Keratinocyte (primary cell): ENCODE data around the gene CLSTN2. TPM values are rescaled to one million over a fixed set of nuclear protein-coding genes. Genes with fewer than 3 reads are reported as not detected.

Experiments
- DNase-seq: peaks from one replicate; pipeline ENCODE4 v3.0.0-alpha.2; 2011; ENCODE audit warnings: low read depth, missing footprints, low spot score
- FAIRE-seq: peaks from 2 replicates; lab custom pipeline; 2011; peaks lifted over from hg19 to GRCh38; lab: Jason Lieb, UNC
- H2AFZ ChIP-seq: 2 replicates; pipeline ENCODE4 v1.6.0; 2012; ENCODE audit warnings: low read length, control low read depth, inconsistent platforms; ENCODE audit not compliant: control insufficient read depth
- H3K27ac ChIP-seq: 2 replicates; pipeline ENCODE4 v1.5.1; 2011; ENCODE audit warnings: low read length; ENCODE audit not compliant: control insufficient read depth, insufficient read depth
- H3K27me3 ChIP-seq: 3 replicates; pipeline ENCODE4 v1.6.0; 2011; ENCODE audit warnings: low read length; ENCODE audit not compliant: control insufficient read depth, insufficient read depth; ENCODE audit errors: extremely low read depth
- H3K36me3 ChIP-seq, 2 experiments: 2 replicates in 1 of 2; 3 replicates in 1 of 2; pipeline ENCODE4 v1.5.1; 2011; ENCODE audit warnings: low read length in 2 of 2, mild to moderate bottlenecking in 1 of 2; ENCODE audit not compliant: control insufficient read depth in 2 of 2, insufficient read depth in 2 of 2; ENCODE audit errors: extremely low read depth in 1 of 2
- H3K4me1 ChIP-seq: 3 replicates; pipeline ENCODE4 v1.5.1; 2011; ENCODE audit warnings: low read length; ENCODE audit not compliant: control insufficient read depth, insufficient read depth; ENCODE audit errors: extremely low read depth
- H3K4me2 ChIP-seq: 3 replicates; pipeline ENCODE4 v1.6.0; 2011; ENCODE audit warnings: low read depth, low read length; ENCODE audit not compliant: control insufficient read depth, insufficient read depth; ENCODE audit errors: extremely low read depth
- H3K4me3 ChIP-seq, 3 experiments: fragments of 200-600 bp in 1 of 3; sonication (generic) in 1 of 3; 2 replicates in 2 of 3; 3 replicates in 1 of 3; pipeline ENCODE4 v1.5.1; 2011 to 2016; ENCODE audit warnings: low read length in 3 of 3, mild to moderate bottlenecking in 3 of 3, control low read depth in 2 of 3, inconsistent platforms in 1 of 3, low read depth in 1 of 3, mixed read lengths in 1 of 3, mixed run types in 1 of 3, moderate library complexity in 1 of 3; ENCODE audit not compliant: control insufficient read depth in 2 of 3, insufficient read depth in 2 of 3; ENCODE audit errors: extremely low read depth in 1 of 3
- H3K79me2 ChIP-seq: 2 replicates; pipeline ENCODE4 v1.6.0; 2012; ENCODE audit warnings: low read length; ENCODE audit not compliant: control insufficient read depth, insufficient read depth
- H3K9ac ChIP-seq: 3 replicates; pipeline ENCODE4 v1.6.0; 2011; ENCODE audit warnings: low read length; ENCODE audit not compliant: control insufficient read depth, insufficient read depth; ENCODE audit errors: extremely low read depth
- H3K9me1 ChIP-seq: 3 replicates; pipeline ENCODE4 v1.6.0; 2011; ENCODE audit warnings: low read length; ENCODE audit not compliant: control insufficient read depth, insufficient read depth; ENCODE audit errors: extremely low read depth
- H3K9me3 ChIP-seq: 2 replicates; pipeline ENCODE4 v1.5.1; 2012; ENCODE audit warnings: low read depth, low read length; ENCODE audit not compliant: control insufficient read depth
- H4K20me1 ChIP-seq: 3 replicates; pipeline ENCODE4 v1.6.0; 2011; ENCODE audit warnings: low read length; ENCODE audit not compliant: control insufficient read depth, insufficient read depth; ENCODE audit errors: extremely low read depth
- CTCF ChIP-seq, 3 experiments: IDR thresholded peaks in 1 of 3; conservative IDR thresholded peaks in 1 of 3; optimal IDR thresholded peaks in 1 of 3; 2 replicates in 2 of 3; 3 replicates in 1 of 3; pipeline versions ENCODE3 to v1.5.1; 2011; ENCODE audit warnings: low read length in 3 of 3, mild to moderate bottlenecking in 3 of 3, moderate library complexity in 2 of 3, control low read depth in 1 of 3, inconsistent platforms in 1 of 3; ENCODE audit not compliant: insufficient read depth in 2 of 3; ENCODE audit errors: extremely low read depth in 1 of 3
- EZH2 ChIP-seq: IDR thresholded peaks from one replicate; pipeline ENCODE4 v1.6.1; 2012; ENCODE audit warnings: inconsistent platforms, mild to moderate bottlenecking, low read length, moderate library complexity
- dilution Hi-C: fragments of 300-500 bp; cut with MboI; formaldehyde crosslinking; loops from one replicate; pipeline ENCODE4 v1.7.0; 2020; ENCODE audit warnings: low sequenced_read_pairs; ENCODE audit not compliant: extremely low pct_ligation_motif_present
- polyA plus RNA-seq, 5 experiments: library from polyadenylated mRNA; depleted of rRNA in 3 of 5; stranded (reverse) in 3 of 5; stranded (forward) in 1 of 5; unstranded in 1 of 5; fragments of >200 nt; gene quantifications; 1 replicate in 1 of 5; 2 replicates in 3 of 5; 3 replicates in 1 of 5; pipeline versions ENCODE4 v1.2.1 to v1.2.3, GENCODE V29; 2011 to 2012; ENCODE audit warnings: missing spikeins in 2 of 5, low read depth in 1 of 5, low replicate concordance in 1 of 5

The CLSTN2 gene
- polyA plus RNA-seq, 1 donor (not counting 4 experiments of a cell fraction or from before 2014, with no cell fraction given) = 0.09 TPM

DNA sequence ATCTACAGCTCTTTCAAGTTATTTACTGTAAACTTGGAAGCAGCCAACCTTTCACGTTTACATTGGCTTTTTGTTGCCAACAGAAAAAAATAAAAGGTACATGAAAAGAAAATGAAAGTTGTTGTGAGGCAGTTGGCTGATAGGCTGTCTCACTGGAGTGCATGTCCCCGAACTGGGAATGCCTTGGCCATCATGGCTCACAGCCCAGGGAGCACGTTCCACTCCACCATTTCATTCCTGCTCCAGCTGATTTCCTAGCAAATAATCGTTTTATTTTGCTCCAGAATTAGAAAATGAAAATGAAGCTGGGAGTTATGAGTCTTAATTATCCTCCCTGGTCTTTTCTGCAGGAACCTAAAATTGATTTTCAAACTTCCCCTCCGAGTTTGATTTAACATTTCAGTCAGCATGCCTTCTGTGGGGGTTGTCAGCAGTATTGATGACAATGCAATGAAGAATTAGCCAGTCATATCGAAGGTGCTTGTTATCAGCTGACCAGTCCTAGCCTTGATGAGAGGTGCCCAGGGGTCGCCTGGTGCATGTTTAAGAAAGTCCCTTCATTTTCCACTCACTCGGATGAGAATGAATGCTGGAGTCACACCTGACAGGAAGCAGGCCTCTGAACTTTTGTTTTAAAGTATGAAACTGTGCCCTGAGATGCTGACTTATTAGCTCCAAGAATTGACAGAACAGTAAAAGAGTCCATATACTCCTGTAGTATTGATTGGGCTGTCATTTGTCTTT is 449.2 kb downstream of the CLSTN2 start:
- Histone ChIP-seq H3K27ac (no peak overlapping the region), H3K9me3 (no peaks in the 10 kb centered on the region), H3K9ac (no peak overlapping the region), H3K27me3 (no peaks in the 10 kb centered on the region), H3K9me1 (no peaks in the 10 kb centered on the region), H3K4me3 (no peak overlapping the region), H3K4me2 (no peak overlapping the region), H3K36me3 (no peaks in the 10 kb centered on the region), H3K4me1 (no peaks in the 10 kb centered on the region), H4K20me1 (no peaks in the 10 kb centered on the region), H3K79me2 (no peaks in the 10 kb centered on the region), H2AFZ (no peak overlapping the region)
- dilution Hi-C loops = no loop called here
- FAIRE-seq (no peak), DNase-seq (no peak)
- TF ChIP-seq CTCF (optimal IDR thresholded peaks at IDR 0.05 in 1 of 3, IDR thresholded peaks at IDR 0.05 in 1 of 3, conservative IDR thresholded peaks at IDR 0.05 in 1 of 3; ENCODE audit: extremely low read depth in 1 of 3, insufficient read depth in 2 of 3, low read length in 3 of 3) (no peak), EZH2 (no peak)

GRCh38 chr3:140384876-140385275 is 449.9 kb downstream of the CLSTN2 start:
- FAIRE-seq (no peak), DNase-seq (no peak)
- dilution Hi-C loops = no loop called here

More at GRCh38 chr3:140384876-140385275, 449.9 kb downstream of the CLSTN2 start:
- Histone ChIP-seq H3K79me2 (no peaks in the 10 kb centered on the region), H3K9ac (no peak overlapping the region), H3K9me1 (no peaks in the 10 kb centered on the region), H3K9me3 (no peaks in the 10 kb centered on the region), H3K4me1 (no peaks in the 10 kb centered on the region), H3K36me3 (no peaks in the 10 kb centered on the region), H4K20me1 (no peaks in the 10 kb centered on the region), H2AFZ (no peak overlapping the region), H3K27ac (no peak overlapping the region), H3K4me3 (no peak overlapping the region), H3K27me3 (no peaks in the 10 kb centered on the region), H3K4me2 (no peak overlapping the region)
- TF ChIP-seq CTCF (optimal IDR thresholded peaks at IDR 0.05 in 1 of 3, IDR thresholded peaks at IDR 0.05 in 1 of 3, conservative IDR thresholded peaks at IDR 0.05 in 1 of 3; ENCODE audit: extremely low read depth in 1 of 3, insufficient read depth in 2 of 3, low read length in 3 of 3) = no peak
- no peak for TF ChIP-seq EZH2
